Measurements from ENCODE around the gene PTPRN2. TPM values are rescaled to one million over a fixed set of nuclear protein-coding genes. Genes with fewer than 3 reads are reported as not detected.
"Not testable (repeated sequence)": the region's sequence is repeated elsewhere in the genome, so short reads cannot be mapped to it uniquely, and the experiment has no call there.

The PTPRN2 gene
- total and polyA plus RNA-seq, 8 donors: 12.2 to 49.2 (median 31.8) TPM

GRCh38 chr7:157596471-157596870 is 991.2 kb downstream of the PTPRN2 start:
- no peaks in the 10 kb centered on the region for H3K9me3 ChIP-seq
- no peak overlapping the region for H3K4me3 ChIP-seq
- no peaks in the 10 kb centered on the region for H3K36me3 ChIP-seq
- 85 to 89% methylated on average over 11 of the region's 11 CpGs for WGBS, 2 donors
- TF ChIP-seq CTCF (IDR thresholded peaks at IDR 0.05): no peak
- H3K27me3 ChIP-seq: no peaks in the 10 kb centered on the region
- peak in 1 of 6 donors; percentile 39 for DNase-seq
- H3K4me1 ChIP-seq: no peaks in the 10 kb centered on the region
- intact Hi-C loops (cut with DNase I): no loop called here
- no peak overlapping the region for H3K27ac ChIP-seq
- no peak for FAIRE-seq
- no peak for ATAC-seq

GRCh38 chr7:157596026-157596425 is 991.6 kb downstream of the PTPRN2 start:
- H3K4me3 ChIP-seq: no peak overlapping the region
- no peaks in the 10 kb centered on the region for H3K4me1 ChIP-seq
- DNase-seq: peak in 2 of 6 donors; percentile 30 to 35
- H3K36me3 ChIP-seq: no peaks in the 10 kb centered on the region
- intact Hi-C loops (cut with DNase I): no loop called here
- no peak for ATAC-seq
- 90 to 91% methylated on average over 11 of the region's 11 CpGs for WGBS, 2 donors
- no peak for FAIRE-seq
- TF ChIP-seq CTCF (IDR thresholded peaks at IDR 0.05): no peak
- H3K27ac ChIP-seq: no peak overlapping the region
- no peaks in the 10 kb centered on the region for H3K9me3 ChIP-seq
- no peaks in the 10 kb centered on the region for H3K27me3 ChIP-seq

- Histone ChIP-seq H3K27ac (no peak overlapping the region), H3K36me3 (no peaks in the 10 kb centered on the region), H3K9me3 (no peaks in the 10 kb centered on the region), H3K4me1 (no peaks in the 10 kb centered on the region), H3K27me3 (no peaks in the 10 kb centered on the region), H3K4me3 (no peak overlapping the region)
- no peak for TF ChIP-seq CTCF (IDR thresholded peaks at IDR 0.05)
- ATAC-seq (no peak), FAIRE-seq (no peak), DNase-seq (no peak)
- intact Hi-C loops (cut with DNase I): no loop called here
- WGBS, 2 donors: 89 to 90% methylated on average over 20 of the region's 20 CpGs
Observed at GRCh38 chr7:157595086-157595855, 992.4 kb downstream of the PTPRN2 start.

GRCh38 chr7:157594306-157594705 is 993.3 kb downstream of the PTPRN2 start:
- intact Hi-C loops (cut with DNase I): no loop called here
- no peak overlapping the region for H3K4me3 ChIP-seq
- DNase-seq: no peak
- no peaks in the 10 kb centered on the region for H3K9me3 ChIP-seq
- H3K4me1 ChIP-seq: no peaks in the 10 kb centered on the region
- WGBS, 2 donors: 92 to 96% methylated on average over 26 of the region's 26 CpGs
- no peaks in the 10 kb centered on the region for H3K27me3 ChIP-seq
- TF ChIP-seq CTCF (IDR thresholded peaks at IDR 0.05): no peak
- no peak for ATAC-seq
- H3K27ac ChIP-seq: no peak overlapping the region
- H3K36me3 ChIP-seq: no peaks in the 10 kb centered on the region
- no peak for FAIRE-seq

- ATAC-seq (no peak), DNase-seq (no peak), FAIRE-seq (no peak)
- no peak overlapping the region for H3K27ac ChIP-seq
- intact Hi-C loops (cut with DNase I): no loop called here
- H3K4me1 ChIP-seq: no peaks in the 10 kb centered on the region
- no peak for TF ChIP-seq CTCF (IDR thresholded peaks at IDR 0.05)
- 92 to 93% methylated on average over 14 of the region's 14 CpGs for WGBS, 2 donors
- H3K4me3 ChIP-seq: no peak overlapping the region
- no peaks in the 10 kb centered on the region for H3K27me3 ChIP-seq
- H3K36me3 ChIP-seq: no peaks in the 10 kb centered on the region
- no peaks in the 10 kb centered on the region for H3K9me3 ChIP-seq
Observed at GRCh38 chr7:157593541-157593940, 994.1 kb downstream of the PTPRN2 start.

- FAIRE-seq; intact Hi-C loops (cut with DNase I); H3K4me1 ChIP-seq; H3K9me3 ChIP-seq; DNase-seq; H3K27me3 ChIP-seq; H3K36me3 ChIP-seq; H3K4me3 ChIP-seq; ATAC-seq; H3K27ac ChIP-seq: not testable (repeated sequence)
- WGBS, 2 donors: 93% methylated on average over 31 of the region's 31 CpGs
Observed at GRCh38 chr7:157592636-157593320, 994.8 kb downstream of the PTPRN2 start.
